Activated CD8-positive, alpha-beta memory T cell treated with anti-CD3 and anti-CD28 coated beads, Interleukin-2, amount 50 U/mL, for 24 hours (primary cell): ENCODE data around the gene NDST1.

Source experiments
- DNase-seq: peaks from one replicate; pipeline ENCODE4 v3.0.0-alpha.2; 2020; ENCODE audit errors: extremely low read depth

The NDST1 gene

GRCh38 chr5:150523472-150524350 lies 15.8 kb downstream of the NDST1 start:
- DNase-seq: no peak

- DNase-seq: no peak
Observed at GRCh38 chr5:150525163-150525562, 17.2 kb downstream of the NDST1 start.

- DNase-seq: no peak
Observed at GRCh38 chr5:150525781-150526180, 17.9 kb downstream of the NDST1 start.

- DNase-seq: no peak
Observed at GRCh38 chr5:150527038-150527437, 19.1 kb downstream of the NDST1 start.

- no peak for DNase-seq
Observed at GRCh38 chr5:150527808-150528207, 19.9 kb downstream of the NDST1 start.

- no peak for DNase-seq
Observed at GRCh38 chr5:150528924-150529546, 21.1 kb downstream of the NDST1 start.

- DNase-seq: no peak
Observed at GRCh38 chr5:150529555-150529954, 21.6 kb downstream of the NDST1 start.

- no peak for DNase-seq
Observed at GRCh38 chr5:150530423-150530822, 22.5 kb downstream of the NDST1 start.

GRCh38 chr5:150530951-150531588 lies 23.1 kb downstream of the NDST1 start:
- no peak for DNase-seq

GRCh38 chr5:150531686-150532085 lies 23.8 kb downstream of the NDST1 start:
- no peak for DNase-seq

- DNase-seq: no peak
Observed at GRCh38 chr5:150532151-150532550, 24.2 kb downstream of the NDST1 start.

- no peak for DNase-seq
Observed at GRCh38 chr5:150532996-150533395, 25.1 kb downstream of the NDST1 start.

GRCh38 chr5:150534811-150535210 lies 26.9 kb downstream of the NDST1 start:
- DNase-seq: no peak

- DNase-seq: no peak
Observed at GRCh38 chr5:150535611-150536010, 27.7 kb downstream of the NDST1 start.

GRCh38 chr5:150538007-150538917 lies 30.3 kb downstream of the NDST1 start:
- DNase-seq: no peak

GRCh38 chr5:150539206-150539605 lies 31.3 kb downstream of the NDST1 start:
- DNase-seq: no peak

GRCh38 chr5:150540042-150540441 lies 32.1 kb downstream of the NDST1 start:
- no peak for DNase-seq

- no peak for DNase-seq
Observed at GRCh38 chr5:150540615-150541396, 32.9 kb downstream of the NDST1 start.

GRCh38 chr5:150541397-150541675 lies 33.4 kb downstream of the NDST1 start:
- DNase-seq: no peak

GRCh38 chr5:150541895-150542294 lies 34.0 kb downstream of the NDST1 start:
- no peak for DNase-seq

- DNase-seq: no peak
Observed at GRCh38 chr5:150542933-150543445, 35.1 kb downstream of the NDST1 start.
